HepG2 (cell line): ENCODE results near the gene CAMTA1. TPM values are rescaled to one million over a fixed set of nuclear protein-coding genes. Genes with fewer than 3 reads are reported as not detected.
A peak's percentile ranks its signal among the peaks of the same experiment; 100 is the strongest.
"Not testable (repeated sequence)": the region's sequence is repeated elsewhere in the genome, so short reads cannot be mapped to it uniquely, and the experiment has no call there.

Source experiments
- ATAC-seq: fragments of 200-7000 bp; cut with Tn5 transposase; 3 replicates; pipeline ENCODE4 v1.9.1; 2020; ENCODE audit warnings: mild to moderate bottlenecking, moderate library complexity
- BruUV-seq: library from RNA; stranded (reverse); fragments of 400-500 nt; replicated peaks from 2 replicates; lab custom pipeline; 2021; lab: Mats Ljungman, UMichigan
- CTCF ChIA-PET: fragments of 300-600 bp; formaldehyde crosslinking; extraction: SDS; loops from one replicate; lab custom pipeline; 2021; ENCODE audit warnings: low total read pairs, inconsistent platforms, low intra/inter-chr PET ratio; lab: Yijun Ruan, JAX
- POLR2A ChIA-PET: fragments of 350-600 bp; sonication (Branson Sonifier 250); formaldehyde crosslinking; loops from one replicate; lab custom pipeline; 2020; ENCODE audit warnings: antibody characterized with exemption, inconsistent platforms; lab: Yijun Ruan, JAX
- DNase-seq: peaks from one replicate; pipeline ENCODE4 v3.0.0-alpha.2; 2015; ENCODE audit warnings: low spot score
- FAIRE-seq: peaks from 3 replicates; lab custom pipeline; 2011; peaks lifted over from hg19 to GRCh38; lab: Jason Lieb, UNC
- H2AFZ ChIP-seq: one replicate; pipeline ENCODE4 v1.6.1; 2011; ENCODE audit warnings: low read length, inconsistent platforms
- H3K27ac ChIP-seq: fragments of 300-600 bp; 3 replicates; pipeline ENCODE4 v1.8.0; 2011; ENCODE audit warnings: mixed run types, mild to moderate bottlenecking, mixed read lengths, low read length, inconsistent platforms; ENCODE audit not compliant: insufficient read depth; ENCODE audit errors: extremely low read length
- H3K27me3 ChIP-seq, 2 experiments: fragments of 200-600 bp in 1 of 2; 2 replicates in 1 of 2; 3 replicates in 1 of 2; pipeline versions ENCODE4 v1.6.0 to v1.8.0; 2011; ENCODE audit warnings: low read length in 2 of 2, mild to moderate bottlenecking in 2 of 2, moderate library complexity in 2 of 2, inconsistent platforms in 1 of 2; ENCODE audit not compliant: insufficient read depth in 2 of 2, control insufficient read depth in 1 of 2
- H3K36me3 ChIP-seq, 2 experiments: fragments of 200-600 bp in 1 of 2; replicated peaks in 1 of 2; 2 replicates in 1 of 2; 3 replicates in 1 of 2; pipeline versions ENCODE4 v1.5.1 to v1.8.0; 2011; ENCODE audit warnings: low read length in 2 of 2, inconsistent platforms in 1 of 2; ENCODE audit not compliant: insufficient read depth in 2 of 2, control insufficient read depth in 1 of 2
- H3K4me1 ChIP-seq: 2 replicates; pipeline ENCODE4 v1.5.1; 2012; ENCODE audit warnings: low read length, inconsistent platforms; ENCODE audit not compliant: insufficient read depth
- H3K4me2 ChIP-seq: 2 replicates; pipeline ENCODE4 v1.6.0; 2011; ENCODE audit warnings: low read depth, low read length, inconsistent platforms
- H3K4me3 ChIP-seq, 3 experiments: fragments of 200-600 bp in 1 of 3; sonication (generic), shearing (Covaris generic) in 1 of 3; replicated peaks in 1 of 3; 2 replicates each; pipeline ENCODE4 v1.5.1; 2011 to 2016; ENCODE audit warnings: low read length in 3 of 3, inconsistent platforms in 2 of 3, low read depth in 2 of 3, mild to moderate bottlenecking in 2 of 3, control low read depth in 1 of 3, mixed read lengths in 1 of 3; ENCODE audit not compliant: insufficient read depth in 1 of 3
- H3K79me2 ChIP-seq: one replicate; pipeline ENCODE4 v1.6.1; 2011; ENCODE audit warnings: low read length, inconsistent platforms; ENCODE audit not compliant: insufficient read depth
- H3K9ac ChIP-seq: 2 replicates; pipeline ENCODE4 v1.6.0; 2011; ENCODE audit warnings: mild to moderate bottlenecking, low read depth, low read length, inconsistent platforms; ENCODE audit not compliant: insufficient read depth
- H3K9me3 ChIP-seq: 2 replicates; pipeline ENCODE4 v1.5.1; 2012; ENCODE audit warnings: mild to moderate bottlenecking, low read length
- H4K20me1 ChIP-seq: 2 replicates; pipeline ENCODE4 v1.6.0; 2011; ENCODE audit warnings: inconsistent platforms, mild to moderate bottlenecking, low read length, moderate library complexity; ENCODE audit not compliant: insufficient read depth
- ELF4 ChIP-seq: sonication (generic); formaldehyde crosslinking; IDR thresholded peaks from 2 replicates; pipeline ENCODE4 v1.5.0; 2020; ENCODE audit warnings: missing genetic modification reagents, mild to moderate bottlenecking, moderate library complexity, borderline replicate concordance
- HMGXB3 ChIP-seq: sonication (generic); formaldehyde crosslinking; IDR thresholded peaks from 2 replicates; pipeline ENCODE4 v1.4.0; 2020; ENCODE audit warnings: missing genetic modification reagents, borderline replicate concordance
- MATR3 ChIP-seq: sonication (generic); formaldehyde crosslinking; IDR thresholded peaks from 2 replicates; pipeline ENCODE4 v1.4.0; 2020; ENCODE audit warnings: missing genetic modification reagents
- MBNL3 ChIP-seq: fragments of 250-450 bp; sonication (Bioruptor Pico); conservative IDR thresholded peaks from 2 replicates; pipeline ENCODE4 v1.8.0; 2022; ENCODE audit warnings: mild to moderate bottlenecking, inconsistent platforms
- TCF7 ChIP-seq: sonication (generic); IDR thresholded peaks from 2 replicates; pipeline ENCODE4 v1.6.1; 2016; ENCODE audit warnings: antibody characterized with exemption, low read depth
- TGIF2 ChIP-seq: IDR thresholded peaks from 2 replicates; pipeline ENCODE4 v1.6.1; 2016; ENCODE audit warnings: control low read depth, missing compliant biosample characterization
- ZNF354B ChIP-seq: sonication (generic); formaldehyde crosslinking; IDR thresholded peaks from 2 replicates; pipeline ENCODE4 v1.8.0; 2022; ENCODE audit warnings: mild to moderate bottlenecking, missing genetic modification reagents
- WGBS: methylation state at CpG from one replicate; pipeline ENCODE4 v1.1.6; 2017; ENCODE audit warnings: low lambda C conversion rate; 5-methylcytosine and 5-hydroxymethylcytosine counted together
- in situ Hi-C: cut with HindIII; loops from 2 replicates; pipeline ENCODE4 v1.10.0; 2017; ENCODE audit warnings: low pct_unique_long_range_greater_than_20kb; ENCODE audit not compliant: extremely low pct_ligation_motif_present
- intact Hi-C: fragments of 100-400 bp; cut with micrococcal nuclease; formaldehyde crosslinking; loops from one replicate; pipeline ENCODE4 v1.10.0; 2022; ENCODE audit not compliant: unreplicated experiment
- polyA plus RNA-seq, 8 experiments: library from polyadenylated mRNA; depleted of rRNA in 3 of 8; stranded (reverse) in 7 of 8; unstranded in 1 of 8; fragments of >200 nt; fragmentation: Illumina TruSeq in 4 of 8; extraction: Trizol in 4 of 8; gene quantifications; 2 replicates each; pipeline versions ENCODE4 v1.2.1 to v1.2.3, GENCODE V29; 2011 to 2016; ENCODE audit warnings: low read depth in 4 of 8, missing spikeins in 1 of 8, mixed read lengths in 1 of 8; ENCODE audit not compliant: insufficient read depth in 1 of 8
- total RNA-seq, 5 experiments: library from RNA; depleted of rRNA; stranded (reverse); fragments of >200 nt; fragmentation: Illumina TruSeq; extraction: Trizol; gene quantifications; 2 replicates each; pipeline ENCODE4 v1.2.3, GENCODE V29; 2016; ENCODE audit warnings: low read depth in 1 of 5
- TF ChIP-seq, protein P1 (sequence below): sonication (generic); formaldehyde crosslinking; IDR thresholded peaks from 2 replicates; pipeline ENCODE4 v1.5.0; 2020; ENCODE audit warnings: missing genetic modification reagents

CAMTA1 gene
- total and polyA plus RNA-seq, 2 of the 13 experiments (the other 11 are each of a cell fraction or from before 2014, with no cell fraction given): 25.0 to 36.4 TPM

DNA sequence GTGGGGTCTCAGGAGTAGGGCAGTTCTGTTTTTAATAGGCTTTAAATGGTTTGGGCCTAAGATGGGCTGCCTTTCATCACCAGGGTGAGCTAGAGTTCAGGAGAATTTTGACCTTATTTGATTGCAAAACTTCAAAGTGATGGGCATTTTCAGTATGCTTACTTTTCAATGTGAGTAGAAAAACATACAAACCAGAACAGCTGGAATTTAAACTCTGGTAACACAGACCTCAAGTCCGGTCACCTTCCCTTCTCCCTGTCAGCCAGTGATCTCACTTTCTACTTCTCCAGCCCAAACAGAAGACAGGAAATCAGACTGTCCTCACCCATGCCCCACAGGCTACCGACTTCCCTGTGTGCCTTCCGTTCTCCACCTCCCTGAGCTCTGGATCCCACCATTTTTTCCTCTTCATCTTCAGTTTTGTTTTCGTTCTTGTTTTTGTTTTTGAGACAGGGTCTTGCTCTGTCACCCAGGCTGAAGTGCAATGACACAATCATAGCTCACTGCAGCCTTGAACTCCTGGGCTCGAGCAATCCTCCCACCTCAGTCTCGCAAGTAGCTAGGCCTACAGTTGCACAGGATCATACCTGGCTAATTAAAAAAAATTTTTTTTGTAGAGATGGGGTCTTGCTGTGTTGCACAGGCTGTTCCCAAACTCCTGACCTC, 374.0 kb downstream of the CAMTA1 start (continued):
- TF ChIP-seq HMGXB3: no peak
- no peak for TF ChIP-seq MBNL3
- TF ChIP-seq MATR3 (CRISPR knock-in tag): no peak
- TF ChIP-seq, protein P1, sequence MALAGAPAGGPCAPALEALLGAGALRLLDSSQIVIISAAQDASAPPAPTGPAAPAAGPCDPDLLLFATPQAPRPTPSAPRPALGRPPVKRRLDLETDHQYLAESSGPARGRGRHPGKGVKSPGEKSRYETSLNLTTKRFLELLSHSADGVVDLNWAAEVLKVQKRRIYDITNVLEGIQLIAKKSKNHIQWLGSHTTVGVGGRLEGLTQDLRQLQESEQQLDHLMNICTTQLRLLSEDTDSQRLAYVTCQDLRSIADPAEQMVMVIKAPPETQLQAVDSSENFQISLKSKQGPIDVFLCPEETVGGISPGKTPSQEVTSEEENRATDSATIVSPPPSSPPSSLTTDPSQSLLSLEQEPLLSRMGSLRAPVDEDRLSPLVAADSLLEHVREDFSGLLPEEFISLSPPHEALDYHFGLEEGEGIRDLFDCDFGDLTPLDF (CRISPR knock-in tag): no peak
- 0 out of 2 replicates have a peak, but pooled peaks have one; percentile 38 for TF ChIP-seq TCF7
- TF ChIP-seq TGIF2 (CRISPR knock-in tag): no peak
- TF ChIP-seq ELF4 (CRISPR knock-in tag): no peak
- no peak for TF ChIP-seq ZNF354B (CRISPR knock-in tag)

DNA sequence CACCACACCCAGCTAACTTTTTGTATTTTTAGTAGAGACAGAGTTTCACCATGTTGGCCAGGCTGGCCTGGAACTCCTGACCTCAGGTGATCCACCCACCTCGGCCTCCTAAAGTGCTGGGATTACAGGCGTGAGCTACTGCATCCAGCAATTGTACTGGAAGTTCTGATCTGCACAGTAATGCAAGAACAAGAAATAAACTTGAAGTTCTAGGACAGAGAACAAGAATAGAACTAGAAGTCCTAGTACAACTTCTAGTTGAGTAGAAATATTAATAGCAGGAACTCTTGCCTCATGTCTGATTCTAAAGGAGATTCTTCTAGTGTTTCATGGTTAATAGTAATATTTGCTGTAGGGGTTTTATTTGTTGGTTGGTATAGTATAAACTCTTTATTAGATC, 383.3 kb downstream of the CAMTA1 start:
- H4K20me1 ChIP-seq, in situ Hi-C loops, CTCF ChIA-PET, BruUV-seq, H3K4me1 ChIP-seq, H3K4me2 ChIP-seq, FAIRE-seq, H3K4me3 ChIP-seq, H3K79me2 ChIP-seq, intact Hi-C loops, H3K27ac ChIP-seq, H2AFZ ChIP-seq, H3K9ac ChIP-seq, H3K9me3 ChIP-seq, ATAC-seq, H3K27me3 ChIP-seq, DNase-seq, POLR2A ChIA-PET, H3K36me3 ChIP-seq: not testable (repeated sequence)
- 0% methylated on average over 2 of the region's 2 CpGs for WGBS
